Measurements from ENCODE around the gene CPB2. TPM values are rescaled to one million over a fixed set of nuclear protein-coding genes. Genes with fewer than 3 reads are reported as not detected.
A peak's percentile ranks its signal among the peaks of the same experiment; 100 is the strongest.

Gene CPB2
- total RNA-seq, 4 donors from 2014 or later: 0.28 TPM; not detected in 3

DNA sequence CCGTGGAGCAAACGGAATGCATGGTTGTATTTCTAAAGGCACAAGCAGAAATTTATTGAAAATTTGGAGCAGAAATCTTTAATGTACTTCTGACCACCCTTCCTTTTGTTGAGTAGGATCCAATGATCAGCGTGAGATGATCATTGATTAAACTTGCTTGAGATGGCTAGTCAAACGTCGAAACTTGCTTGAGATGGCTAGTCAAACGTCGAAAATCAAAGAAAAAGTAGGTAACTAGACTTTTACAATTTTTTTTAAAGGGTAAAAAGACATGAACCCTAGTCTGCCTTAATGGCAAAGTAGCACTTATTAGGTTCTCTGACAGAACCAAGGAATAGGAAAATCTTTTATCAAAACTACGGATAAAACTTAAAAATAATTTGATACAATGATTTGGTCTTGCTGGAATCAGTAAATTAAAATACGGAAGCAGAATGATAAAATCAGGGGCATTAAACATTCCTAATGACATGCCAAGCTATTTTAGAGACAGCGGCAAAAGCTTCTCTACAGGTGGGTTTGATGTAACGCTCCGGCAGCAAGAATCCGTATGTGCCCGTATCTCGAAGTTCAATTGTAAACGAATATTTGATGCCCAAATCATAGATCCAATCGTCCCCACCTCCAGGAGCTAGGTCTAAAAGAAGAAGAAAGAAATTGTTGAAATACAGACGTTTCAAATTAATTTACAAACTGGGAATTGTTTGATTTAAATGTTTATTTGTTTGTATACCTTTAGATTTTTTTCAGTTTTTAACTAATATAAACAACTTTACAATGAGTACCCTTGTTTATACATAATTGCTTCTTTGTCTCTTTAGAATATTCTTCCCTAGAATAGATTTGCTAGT, 51.4 kb downstream of the CPB2 start:
- Histone ChIP-seq H3K9me3 (no peaks in the 10 kb centered on the region), H3K27me3 (no peaks in the 10 kb centered on the region), H3K4me3 (peak overlapping the region; percentile 98 to 100), H3K27ac (peak overlapping the region; percentile 93 to 94), H3K36me3 (no peaks in the 10 kb centered on the region), H3K4me1 (peaks cover 0 to 6% of the 10 kb centered on the region in 2 donors)
- intact Hi-C loops (cut with DNase I; ENCODE audit: low total_unique reads): no loop called here
- TF ChIP-seq POLR2A (IDR thresholded peaks at IDR 0.05) (no peak), CTCF (IDR thresholded peaks at IDR 0.05) (no peak)
- DNase-seq: no peak

DNA sequence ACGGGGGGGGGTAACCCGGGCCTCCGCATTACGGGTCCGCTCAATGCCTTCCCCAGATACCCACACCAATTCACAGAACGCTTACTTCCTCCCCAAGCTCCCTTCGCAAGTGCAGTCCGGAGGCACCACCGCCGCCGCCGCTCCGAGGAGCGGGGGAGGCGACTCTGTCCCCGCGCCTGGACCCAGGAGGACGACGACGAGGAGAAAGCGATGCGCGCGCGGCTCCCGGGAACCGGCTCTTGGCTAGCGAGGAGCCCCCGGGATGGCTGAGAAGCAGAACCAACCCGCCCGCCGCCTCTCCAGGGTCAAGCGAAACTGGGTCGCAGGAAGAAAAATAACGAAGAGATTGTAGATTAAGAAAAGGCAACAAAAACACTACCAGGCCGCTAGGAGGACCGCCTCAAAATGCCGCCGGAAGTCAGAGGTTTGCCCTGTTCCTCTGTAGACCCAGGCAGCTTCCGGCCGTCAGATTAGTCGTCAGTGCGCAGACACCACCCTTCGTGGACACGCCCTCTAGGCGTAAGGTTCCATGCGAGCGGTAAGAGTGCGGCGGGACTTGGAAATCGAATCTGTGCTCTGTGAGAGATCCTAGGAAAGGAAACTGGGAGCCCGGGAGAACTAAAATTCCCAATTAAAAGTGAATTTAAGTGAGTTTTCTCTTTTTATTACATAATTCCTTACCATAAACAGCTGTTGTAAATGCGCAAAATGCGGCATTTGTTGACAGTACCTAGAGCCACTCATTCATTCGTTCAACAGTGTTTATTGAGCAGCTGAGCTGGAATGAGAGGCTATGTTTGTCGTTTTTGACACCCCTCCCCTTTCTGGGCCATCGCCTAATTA, 52.3 kb downstream of the CPB2 start, which contains the start of gene ZC3H13:
ZC3H13 (minus strand) TSS at position 428 of the 843 bp plus-strand sequence. CDS start 7,239 bp downstream, outside the sequence.
- H3K4me3 ChIP-seq: peak within 1 kb of the TSS; percentile 98 to 100
- peak; percentile 89 to 91 for DNase-seq
- H3K27ac ChIP-seq: peak within 1 kb of the TSS; percentile 93 to 94
- H3K4me1 ChIP-seq: peaks cover 0 to 6% of the 10 kb centered on the region in 2 donors
- intact Hi-C loops (cut with DNase I; ENCODE audit: low total_unique reads): no loop called here
- TF ChIP-seq CTCF (IDR thresholded peaks at IDR 0.05) (peak; percentile 28 to 57 (median 44)), POLR2A (IDR thresholded peaks at IDR 0.05) (peak; percentile 49 to 56)
- no peaks in the 10 kb centered on the region for H3K36me3 ChIP-seq
- H3K27me3 ChIP-seq: no peaks in the 10 kb centered on the region
- H3K9me3 ChIP-seq: no peaks in the 10 kb centered on the region

GRCh38 chr13:46051968-46052318, 52.9 kb downstream of the CPB2 start:
- no peak for TF ChIP-seq POLR2A (IDR thresholded peaks at IDR 0.05)
- no peak for TF ChIP-seq CTCF (IDR thresholded peaks at IDR 0.05)
- DNase-seq: no peak
- Histone ChIP-seq H3K27me3 (no peaks in the 10 kb centered on the region), H3K27ac (peak overlapping the region; percentile 93 to 94), H3K9me3 (no peaks in the 10 kb centered on the region), H3K4me3 (peak overlapping the region; percentile 98 to 100), H3K4me1 (peaks cover 0 to 6% of the 10 kb centered on the region in 2 donors), H3K36me3 (no peaks in the 10 kb centered on the region)
- intact Hi-C loops (cut with DNase I; ENCODE audit: low total_unique reads): no loop called here

DNA sequence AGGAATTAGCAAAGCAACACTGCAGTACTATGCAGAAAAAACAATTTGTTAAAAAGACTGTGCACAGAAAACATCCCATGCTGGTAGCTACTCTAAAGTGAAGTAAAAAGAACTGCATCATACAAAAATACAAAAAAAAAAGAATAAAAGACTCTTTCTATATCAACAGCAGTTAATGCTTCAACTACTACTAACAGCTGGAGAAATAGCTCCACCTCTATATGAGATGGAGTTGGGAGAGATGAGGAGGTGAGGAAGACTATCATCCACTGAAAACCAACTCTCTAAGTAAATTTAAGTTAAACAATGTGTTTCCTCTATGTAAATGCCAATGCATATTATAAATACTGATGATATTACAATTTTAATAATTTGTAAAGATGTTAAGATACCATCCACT, 54.1 kb downstream of the CPB2 start:
- intact Hi-C loops (cut with DNase I; ENCODE audit: low total_unique reads): no loop called here
- H3K4me1 ChIP-seq: peaks cover 0 to 6% of the 10 kb centered on the region in 2 donors
- H3K36me3 ChIP-seq: no peaks in the 10 kb centered on the region
- no peak overlapping the region for H3K27ac ChIP-seq
- no peaks in the 10 kb centered on the region for H3K27me3 ChIP-seq
- DNase-seq: no peak
- H3K9me3 ChIP-seq: no peaks in the 10 kb centered on the region
- no peak overlapping the region for H3K4me3 ChIP-seq
- TF ChIP-seq CTCF (IDR thresholded peaks at IDR 0.05): no peak
- TF ChIP-seq POLR2A (IDR thresholded peaks at IDR 0.05): no peak
